IMR-90 (cell line): ENCODE measurements around the gene RUSF1. TPM values are rescaled to one million over a fixed set of nuclear protein-coding genes. Genes with fewer than 3 reads are reported as not detected.

Experiments used
- ATAC-seq: fragments of 200-7000 bp; cut with Tn5 transposase; 2 replicates; pipeline ENCODE4 v1.9.1; 2020; ENCODE audit warnings: low read depth, mild to moderate bottlenecking, moderate library complexity
- BruUV-seq: library from RNA; stranded (reverse); fragments of 400-500 nt; replicated peaks from 2 replicates; lab custom pipeline; 2021; lab: Mats Ljungman, UMichigan
- CTCF ChIA-PET: fragments of 300-600 bp; formaldehyde crosslinking; extraction: SDS; loops from one replicate; lab custom pipeline; 2021; ENCODE audit warnings: antibody characterized with exemption; lab: Yijun Ruan, JAX
- POLR2A ChIA-PET: fragments of 300-600 bp; sonication (Branson Sonifier 250); formaldehyde crosslinking; loops from one replicate; lab custom pipeline; 2022; ENCODE audit warnings: antibody characterized with exemption; ENCODE audit not compliant: unreplicated experiment; lab: Charles Lee
- DNase-seq: peaks from one replicate; pipeline ENCODE4 v3.0.0; 2013
- H2AFZ ChIP-seq: replicated peaks from 2 replicates; pipeline ENCODE3; 2013; ENCODE audit warnings: low read length, mild to moderate bottlenecking; ENCODE audit not compliant: poor library complexity
- H2AK5ac ChIP-seq: 2 replicates; pipeline ENCODE4 v1.6.1; 2013; ENCODE audit warnings: low read depth, low read length, inconsistent platforms
- H2AK9ac ChIP-seq: replicated peaks from 2 replicates; pipeline ENCODE3; 2013; ENCODE audit warnings: mild to moderate bottlenecking, low read depth, low read length, moderate library complexity; ENCODE audit not compliant: poor library complexity
- H2BK120ac ChIP-seq: 2 replicates; pipeline ENCODE4 v1.6.1; 2013; ENCODE audit warnings: low read depth, low read length, inconsistent platforms
- H2BK15ac ChIP-seq: 3 replicates; pipeline ENCODE4 v1.6.1; 2013; ENCODE audit warnings: low read depth, low read length, inconsistent platforms
- H2BK20ac ChIP-seq: 2 replicates; pipeline ENCODE4 v1.6.1; 2013; ENCODE audit warnings: low read depth, mild to moderate bottlenecking, inconsistent platforms, low read length, moderate library complexity
- H2BK5ac ChIP-seq: 2 replicates; pipeline ENCODE4 v1.6.1; 2013; ENCODE audit warnings: mild to moderate bottlenecking, low read depth, low read length, inconsistent platforms; ENCODE audit not compliant: poor library complexity, severe bottlenecking
- H3K14ac ChIP-seq: replicated peaks from 2 replicates; pipeline ENCODE4 v1.6.1; 2013; ENCODE audit warnings: low read depth, low read length, inconsistent platforms
- H3K18ac ChIP-seq: 2 replicates; pipeline ENCODE4 v1.6.1; 2013; ENCODE audit warnings: low read depth, low read length, control low read depth
- H3K23ac ChIP-seq: 2 replicates; pipeline ENCODE4 v1.6.1; 2013; ENCODE audit warnings: low read depth, low read length, inconsistent platforms
- H3K27ac ChIP-seq: 2 replicates; pipeline ENCODE4 v1.5.1; 2013; ENCODE audit warnings: mild to moderate bottlenecking, control low read depth, low read length; ENCODE audit not compliant: insufficient read depth
- H3K27me3 ChIP-seq: 2 replicates; pipeline ENCODE4 v1.6.1; 2013; ENCODE audit warnings: low read length; ENCODE audit not compliant: control insufficient read depth, insufficient read depth
- H3K36me3 ChIP-seq: 2 replicates; pipeline ENCODE4 v1.6.1; 2013; ENCODE audit warnings: low read length, mixed read lengths; ENCODE audit not compliant: control insufficient read depth, insufficient read depth
- H3K4ac ChIP-seq: 2 replicates; pipeline ENCODE4 v1.6.1; 2013; ENCODE audit warnings: low read depth, low read length, inconsistent platforms
- H3K4me1 ChIP-seq: 2 replicates; pipeline ENCODE4 v1.6.1; 2013; ENCODE audit warnings: low read length, mixed read lengths; ENCODE audit not compliant: control insufficient read depth, insufficient read depth
- H3K4me2 ChIP-seq: 2 replicates; pipeline ENCODE4 v1.6.1; 2013; ENCODE audit warnings: low read depth, mild to moderate bottlenecking, control low read depth, low read length, moderate library complexity
- H3K4me3 ChIP-seq: 2 replicates; pipeline ENCODE4 v1.5.1; 2013; ENCODE audit warnings: low read depth, mild to moderate bottlenecking, control low read depth, low read length, moderate library complexity; ENCODE audit not compliant: insufficient read depth
- H3K56ac ChIP-seq: 2 replicates; pipeline ENCODE4 v1.6.1; 2013; ENCODE audit warnings: low read length, inconsistent platforms; ENCODE audit not compliant: insufficient read depth; ENCODE audit errors: extremely low read depth
- H3K79me1 ChIP-seq, 2 experiments: 2 replicates each; pipeline ENCODE4 v1.6.1; 2013; ENCODE audit warnings: low read length in 2 of 2, inconsistent platforms in 1 of 2, low read depth in 1 of 2
- H3K9ac ChIP-seq: 2 replicates; pipeline ENCODE4 v1.6.1; 2013; ENCODE audit warnings: low read depth, low read length, control low read depth
- H3K9me1 ChIP-seq: 2 replicates; pipeline ENCODE4 v1.6.1; 2013; ENCODE audit warnings: low read length, inconsistent platforms; ENCODE audit not compliant: insufficient read depth
- H3K9me3 ChIP-seq: 2 replicates; pipeline ENCODE4 v1.6.1; 2013; ENCODE audit warnings: low read length; ENCODE audit not compliant: control insufficient read depth, insufficient read depth
- H4K20me1 ChIP-seq: 2 replicates; pipeline ENCODE4 v1.6.1; 2013; ENCODE audit warnings: low read length, inconsistent platforms; ENCODE audit not compliant: insufficient read depth
- H4K5ac ChIP-seq: 2 replicates; pipeline ENCODE4 v1.6.1; 2013; ENCODE audit warnings: mild to moderate bottlenecking, low read depth, low read length, control low read depth
- H4K8ac ChIP-seq, 2 experiments: 2 replicates each; pipeline ENCODE4 v1.6.1; 2013; ENCODE audit warnings: low read depth in 2 of 2, low read length in 2 of 2, control low read depth in 1 of 2, inconsistent platforms in 1 of 2
- H4K91ac ChIP-seq: 2 replicates; pipeline ENCODE4 v1.6.1; 2013; ENCODE audit warnings: low read depth, low read length, inconsistent platforms; ENCODE audit not compliant: insufficient read depth
- BHLHE40 ChIP-seq: fragments of 150-350 bp; IDR thresholded peaks from 2 replicates; pipeline ENCODE4 v1.6.1; 2016; ENCODE audit warnings: mild to moderate bottlenecking, low read depth, low read length
- FOS ChIP-seq: fragments of 150-350 bp; IDR thresholded peaks from 2 replicates; pipeline ENCODE4 v1.6.1; 2016; ENCODE audit warnings: low read depth, low read length
- MAFK ChIP-seq: IDR thresholded peaks from 2 replicates; pipeline ENCODE4 v1.6.1; 2012; ENCODE audit warnings: low read depth, low read length, improper control_type of control experiment
- MAZ ChIP-seq: IDR thresholded peaks from 2 replicates; pipeline ENCODE4 v1.6.1; 2012; ENCODE audit warnings: low read depth, mild to moderate bottlenecking, low read length, improper control_type of control experiment, moderate library complexity, borderline replicate concordance
- MXI1 ChIP-seq: IDR thresholded peaks from 2 replicates; pipeline ENCODE4 v1.6.1; 2012; ENCODE audit warnings: low read depth, mild to moderate bottlenecking, low read length, moderate library complexity, borderline replicate concordance
- NFE2L2 ChIP-seq: fragments of 150-350 bp; IDR thresholded peaks from 2 replicates; pipeline ENCODE4 v1.6.1; 2016; ENCODE audit warnings: low read depth, mild to moderate bottlenecking, low read length
- POLR2A ChIP-seq: IDR thresholded peaks from 2 replicates; pipeline ENCODE4 v1.6.1; 2012; ENCODE audit warnings: mild to moderate bottlenecking, low read depth, low read length
- WGBS, 2 experiments: methylation state at CpG; one replicate each; pipeline versions ENCODE4 v1.1.5 to v1.1.7; 2013; ENCODE audit warnings: missing lambda C conversion rate in 2 of 2; ENCODE audit not compliant: insufficient read length in 1 of 2; ENCODE audit errors: extremely low coverage in 2 of 2; 5-methylcytosine and 5-hydroxymethylcytosine counted together
- dilution Hi-C: fragments of 300-500 bp; cut with HindIII; formaldehyde crosslinking; loops from one replicate; pipeline ENCODE4 v1.14.3; 2018; ENCODE audit warnings: low sequenced_read_pairs; ENCODE audit not compliant: unreplicated experiment
- in situ Hi-C: fragments of 300-500 bp; cut with MboI; formaldehyde crosslinking; loops from 3 replicates; pipeline ENCODE4 v1.14.3; 2019; ENCODE audit warnings: low sequenced_read_pairs, inconsistent platforms, mixed read lengths
- intact Hi-C: fragments of 100-400 bp; cut with micrococcal nuclease; formaldehyde crosslinking; loops from 2 replicates; pipeline ENCODE4 v1.10.0; 2022
- polyA plus RNA-seq, 3 experiments: library from polyadenylated mRNA; depleted of rRNA; stranded (reverse); fragments of >200 nt; gene quantifications; 2 replicates each; pipeline ENCODE4 v1.2.3, GENCODE V29; 2012; ENCODE audit warnings: low replicate concordance in 1 of 3
- total RNA-seq: library from RNA; depleted of rRNA; stranded (reverse); fragments of >200 nt; gene quantifications from 2 replicates; pipeline ENCODE4 v1.2.3, GENCODE V29; 2012

RUSF1 gene
- total and polyA plus RNA-seq, 2 of the 4 experiments (the other 2 are of a cell fraction), result 22.9 to 65.0 TPM

DNA sequence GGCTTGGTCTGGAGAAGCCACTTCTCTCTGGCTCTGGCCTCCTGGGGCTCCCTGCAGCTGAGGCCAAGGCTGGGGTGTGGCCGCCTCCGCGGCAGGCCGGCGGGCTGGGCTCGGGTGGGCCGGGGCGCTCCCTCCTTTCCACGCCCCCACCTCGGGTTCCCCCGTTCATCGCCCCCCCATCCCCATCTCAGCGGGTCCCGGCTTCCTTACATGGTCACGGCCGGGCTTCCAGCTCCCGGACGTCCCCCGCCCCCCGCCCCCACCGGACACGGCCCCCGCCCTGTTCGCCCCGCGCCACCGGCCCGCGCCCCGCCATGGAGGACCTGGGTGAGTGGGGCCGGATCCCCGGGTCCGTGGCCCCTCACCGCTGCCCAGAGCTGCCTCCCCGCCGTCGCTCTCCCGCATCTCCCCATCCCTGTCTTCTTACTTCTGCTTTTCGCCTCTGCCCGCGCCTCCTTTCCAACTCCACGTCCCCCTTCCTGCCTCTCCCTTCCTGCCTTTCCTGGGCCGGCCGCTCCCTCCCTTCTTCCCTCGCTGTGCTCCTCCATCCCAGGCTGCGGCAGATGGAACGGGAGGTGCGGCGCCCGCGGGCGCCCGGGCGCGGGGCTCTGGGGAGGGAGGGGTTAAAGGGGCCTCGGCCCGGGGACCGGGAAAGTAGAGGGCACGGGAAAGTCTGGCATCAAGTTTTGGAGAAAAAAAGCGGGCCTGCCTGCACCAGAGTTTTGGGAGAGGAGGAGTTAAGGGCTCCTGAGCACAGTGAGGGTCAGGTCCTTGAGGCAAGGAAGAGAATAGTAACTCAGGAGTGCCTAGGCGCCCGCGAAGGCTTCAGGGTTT lies 36.1 kb downstream of the RUSF1 start, which contains the start of gene TGFB1I1:
TSS of gene TGFB1I1 (plus strand) at position 278 of the 834 bp plus-strand sequence. CDS start at position 315, 37 bp downstream.
- Histone ChIP-seq H3K36me3 (peaks cover 36% of the 10 kb centered on the region), H3K27me3 (no peaks in the 10 kb centered on the region), H3K4me1 (peaks cover 13% of the 10 kb centered on the region), H3K9ac (peak within 1 kb of the TSS; percentile 99), H2BK120ac (peak within 1 kb of the TSS; percentile 93), H2AFZ (peak within 1 kb of the TSS; percentile 93), H3K18ac (peak within 1 kb of the TSS; percentile 96), H4K5ac (peak within 1 kb of the TSS; percentile 99), H3K4me3 (peak within 1 kb of the TSS; percentile 87), H3K56ac (peak within 1 kb of the TSS; percentile 96), H3K9me1 (peaks cover 20% of the 10 kb centered on the region; the same call in 1 of the 2 replicates), H2BK20ac (peak within 1 kb of the TSS; percentile 47), H4K20me1 (peaks cover 41% of the 10 kb centered on the region), H3K4me2 (peak within 1 kb of the TSS; percentile 93), H2BK5ac (peak within 1 kb of the TSS; percentile 95), H3K9me3 (no peaks in the 10 kb centered on the region), H2AK9ac (peak within 1 kb of the TSS; percentile 100), H2AK5ac (peak within 1 kb of the TSS; percentile 100), H4K8ac (peak within 1 kb of the TSS; percentile 94 to 98), H2BK15ac (peak within 1 kb of the TSS; percentile 74; the same call in 2 of the 3 replicates), H3K79me1 (peaks cover 18 to 62% of the 10 kb centered on the region in 2 experiments; a peak in 3 of 4 replicates), H3K14ac (peak within 1 kb of the TSS; percentile 100), H3K4ac (peak within 1 kb of the TSS; percentile 100), H4K91ac (peak within 1 kb of the TSS; percentile 100), H3K23ac (peak within 1 kb of the TSS; percentile 98), H3K27ac (peak within 1 kb of the TSS; percentile 100)
- TF ChIP-seq FOS (no peak), BHLHE40 (no peak), POLR2A (peak; percentile 79), MAZ (peak; percentile 94; the same call in 1 of the 2 replicates), MXI1 (no peak), MAFK (no peak), NFE2L2 (no peak)
- 0% methylated on average over 7 of the region's 63 CpGs; no CpG with 5 or more reads in 1 of the 2 experiments for WGBS, 2 experiments
- ChIA-PET POLR2A (interaction anchor here (0.6 to 1.5 kb wide), 3 partner anchors 12 to 475 kb away, joined by 4 to 16 read pairs (median 6); partner anchors contain the start of gene ARMC5), CTCF (interaction anchor here (1.0 kb wide), 3 partner anchors 10 to 242 kb away, joined by 3 to 7 read pairs (median 6); no protein-coding TSS in a partner anchor)
- dilution Hi-C loops (no loop called here), in situ Hi-C loops (loop anchor here (25.0 kb wide), 1 partner anchor 390 kb away; the partner anchor contains the start of gene ZNF267), intact Hi-C loops (loop anchor here (1.0 kb wide), 1 partner anchor 13 kb away; the partner anchor contains the start of gene ARMC5)
- BruUV-seq, result no TSS peak
- ATAC-seq (peak; percentile 83), DNase-seq (peak; percentile 80)
